HG02973 (cell line): ENCODE data around the gene MYO7B.

Experiments used
- ATAC-seq: cut with Tn5 transposase; IDR thresholded peaks from one replicate; pipeline ENCODE4 v1.9.1; 2021; ENCODE audit warnings: moderate library complexity; ENCODE audit not compliant: unreplicated experiment

The MYO7B gene

GRCh38 chr2:127572841-127573240 is 37.4 kb downstream of the MYO7B start:
- ATAC-seq, result no peak

GRCh38 chr2:127573298-127573697 is 37.8 kb downstream of the MYO7B start:
- ATAC-seq, result no peak

DNA sequence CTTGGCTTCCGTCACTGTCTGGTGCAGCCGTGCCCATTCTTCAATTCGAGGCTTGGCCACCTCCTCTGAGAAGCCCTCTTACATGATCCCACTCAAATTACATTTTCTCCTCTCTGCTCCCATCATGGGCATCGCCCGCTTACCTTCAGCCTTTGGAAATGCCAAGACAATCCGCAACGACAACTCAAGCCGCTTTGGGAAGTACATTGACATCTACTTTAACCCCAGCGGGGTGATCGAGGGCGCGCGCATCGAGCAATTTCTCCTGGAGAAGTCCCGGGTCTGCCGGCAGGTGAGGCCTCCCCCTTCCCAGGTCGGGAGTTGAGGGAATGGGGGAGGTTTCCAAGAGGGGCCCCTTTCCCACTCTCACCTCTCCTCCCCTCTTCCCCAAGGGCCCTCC is 38.3 kb downstream of the MYO7B start:
- ATAC-seq, result no peak

GRCh38 chr2:127574656-127575055 is 39.2 kb downstream of the MYO7B start:
- no peak for ATAC-seq

- no peak for ATAC-seq
These were observed 39.8 kb downstream of the MYO7B start for GRCh38 chr2:127575185-127575765.

- ATAC-seq, result no peak
These were observed 40.5 kb downstream of the MYO7B start for GRCh38 chr2:127575941-127576432.

DNA sequence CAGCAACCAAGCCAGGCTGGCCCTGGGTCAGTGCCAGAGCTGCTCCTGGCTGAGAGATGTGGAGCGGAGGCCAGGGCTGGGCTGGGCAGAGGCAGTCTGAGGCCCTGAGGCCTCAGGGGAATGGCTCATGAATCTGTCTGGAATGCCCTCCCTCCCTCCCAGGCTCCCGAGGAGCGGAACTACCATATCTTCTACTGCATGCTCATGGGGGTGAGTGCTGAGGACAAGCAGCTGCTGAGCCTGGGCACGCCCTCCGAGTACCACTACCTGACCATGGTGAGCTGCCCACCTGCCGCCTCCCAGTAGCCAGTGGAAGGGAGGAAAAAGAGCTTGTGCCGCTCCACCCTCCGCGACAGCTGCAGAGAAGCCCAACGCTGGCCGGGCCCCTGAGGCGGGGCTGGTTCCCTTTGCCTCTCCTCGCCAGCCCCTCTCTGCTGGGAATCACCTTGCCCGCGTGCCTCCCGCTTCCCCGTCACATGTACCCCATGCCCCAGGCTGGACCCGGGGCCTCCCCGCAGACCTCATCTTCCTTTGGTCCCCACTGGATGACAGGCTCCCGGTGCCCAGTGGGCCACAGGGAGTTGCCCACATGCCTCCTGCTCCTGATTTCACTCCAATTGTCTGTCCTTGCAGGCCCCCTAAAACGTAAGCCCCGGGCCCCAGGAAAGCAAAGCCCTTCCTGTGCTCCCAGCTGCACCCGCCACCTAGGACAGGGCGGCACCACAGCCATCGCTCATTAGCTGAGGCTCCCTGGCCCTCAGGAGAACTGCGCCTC is 41.1 kb downstream of the MYO7B start:
- ATAC-seq, result no peak

DNA sequence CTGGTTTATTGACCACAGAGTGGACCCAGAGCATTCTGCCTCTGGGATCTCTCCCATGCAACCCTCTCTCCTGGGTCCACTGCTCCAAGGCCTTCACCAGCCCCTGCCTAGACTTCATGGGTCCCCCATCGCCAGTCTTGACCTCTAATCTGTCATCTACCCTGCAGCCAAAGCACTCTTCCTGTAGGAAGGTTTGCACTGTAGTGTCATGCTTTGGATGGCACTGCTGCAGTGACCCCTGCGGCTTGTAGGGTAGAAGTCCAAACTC is 41.7 kb downstream of the MYO7B start:
- ATAC-seq, result no peak

- no peak for ATAC-seq
These were observed 42.0 kb downstream of the MYO7B start for GRCh38 chr2:127577503-127577902.

- ATAC-seq, result no peak
These were observed 42.5 kb downstream of the MYO7B start for GRCh38 chr2:127577973-127578372.

DNA sequence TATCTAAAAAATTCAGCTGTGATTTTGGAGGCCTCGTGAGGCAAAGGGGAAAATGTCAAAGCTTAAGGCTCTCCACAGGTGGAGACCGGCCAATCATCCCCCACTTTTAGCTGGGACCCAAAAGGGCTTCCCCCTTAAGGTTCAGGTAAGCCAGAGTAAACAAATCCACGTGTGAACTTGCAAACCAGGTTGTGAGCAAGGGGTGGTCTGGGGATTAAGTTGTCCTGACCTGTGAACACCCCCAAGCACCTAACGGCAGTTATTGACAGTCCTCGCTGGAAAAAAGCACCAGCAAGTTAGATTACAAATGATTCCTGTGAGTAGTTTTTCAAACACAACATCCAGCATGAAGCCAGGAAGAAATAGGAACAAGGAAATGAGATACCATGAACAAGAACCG is 42.9 kb downstream of the MYO7B start:
- ATAC-seq, result no peak

DNA sequence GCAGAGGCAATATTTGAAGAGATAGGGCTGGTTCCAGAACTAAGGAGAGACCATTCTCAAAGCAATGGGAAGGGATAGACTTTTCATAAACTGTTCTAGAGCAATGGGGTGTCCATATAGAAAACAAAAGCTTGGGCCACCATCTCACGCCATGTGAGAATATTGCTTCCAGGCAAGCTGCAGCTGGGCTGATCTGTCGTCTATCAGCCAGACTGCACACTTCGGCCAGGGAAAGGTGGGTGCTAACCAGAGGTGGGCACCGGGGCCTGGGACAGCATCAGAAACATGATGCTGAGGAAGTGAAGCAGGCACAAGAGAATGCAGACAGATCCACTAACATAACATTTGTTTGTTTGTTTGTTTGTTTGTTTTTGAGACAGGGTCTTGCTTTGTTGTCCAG is 43.7 kb downstream of the MYO7B start:
- no peak for ATAC-seq

DNA sequence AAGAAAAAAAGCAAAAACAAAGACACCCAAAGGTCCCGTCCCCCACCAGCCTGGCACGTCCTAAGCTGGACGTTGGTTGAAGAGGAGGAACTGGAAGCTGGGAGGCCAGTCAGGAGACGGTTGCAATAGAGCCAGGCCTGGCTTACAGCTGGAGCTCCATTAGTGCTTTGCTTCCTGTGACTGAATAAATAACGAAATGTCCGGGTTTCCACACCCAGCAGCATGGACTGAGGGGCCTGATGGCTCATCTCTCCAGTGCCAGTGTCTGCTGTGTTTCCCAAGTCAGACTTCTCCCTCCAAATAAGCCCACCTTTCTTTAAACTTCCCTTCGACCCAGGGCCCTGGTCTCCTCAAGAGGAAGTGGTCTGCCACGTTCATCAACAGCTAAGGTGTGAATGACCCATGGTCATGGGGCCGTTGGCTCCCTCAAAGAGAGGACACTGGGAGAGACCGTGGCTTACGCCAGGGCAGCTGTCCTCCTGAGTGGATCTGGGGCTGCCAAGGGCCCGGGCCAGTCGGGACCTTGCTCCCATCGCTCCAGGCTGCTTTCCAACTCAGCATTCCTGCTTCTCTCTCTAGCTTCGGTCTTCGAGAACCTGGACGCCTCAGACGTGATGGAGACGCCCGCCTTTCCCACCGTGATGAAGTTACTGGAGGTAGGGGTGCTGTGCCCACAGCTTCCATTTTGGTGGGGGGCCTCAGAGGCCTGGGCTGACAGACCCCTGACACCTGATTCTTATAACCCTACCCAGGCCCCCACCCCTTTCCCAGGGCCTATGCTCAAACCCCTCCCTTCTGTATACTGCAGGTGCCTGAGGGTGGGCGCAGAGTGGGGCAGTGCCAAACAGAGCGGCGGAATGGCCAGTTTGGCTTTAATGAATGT is 44.9 kb downstream of the MYO7B start:
- ATAC-seq, result no peak

GRCh38 chr2:127581050-127581345 is 45.5 kb downstream of the MYO7B start:
- no peak for ATAC-seq

DNA sequence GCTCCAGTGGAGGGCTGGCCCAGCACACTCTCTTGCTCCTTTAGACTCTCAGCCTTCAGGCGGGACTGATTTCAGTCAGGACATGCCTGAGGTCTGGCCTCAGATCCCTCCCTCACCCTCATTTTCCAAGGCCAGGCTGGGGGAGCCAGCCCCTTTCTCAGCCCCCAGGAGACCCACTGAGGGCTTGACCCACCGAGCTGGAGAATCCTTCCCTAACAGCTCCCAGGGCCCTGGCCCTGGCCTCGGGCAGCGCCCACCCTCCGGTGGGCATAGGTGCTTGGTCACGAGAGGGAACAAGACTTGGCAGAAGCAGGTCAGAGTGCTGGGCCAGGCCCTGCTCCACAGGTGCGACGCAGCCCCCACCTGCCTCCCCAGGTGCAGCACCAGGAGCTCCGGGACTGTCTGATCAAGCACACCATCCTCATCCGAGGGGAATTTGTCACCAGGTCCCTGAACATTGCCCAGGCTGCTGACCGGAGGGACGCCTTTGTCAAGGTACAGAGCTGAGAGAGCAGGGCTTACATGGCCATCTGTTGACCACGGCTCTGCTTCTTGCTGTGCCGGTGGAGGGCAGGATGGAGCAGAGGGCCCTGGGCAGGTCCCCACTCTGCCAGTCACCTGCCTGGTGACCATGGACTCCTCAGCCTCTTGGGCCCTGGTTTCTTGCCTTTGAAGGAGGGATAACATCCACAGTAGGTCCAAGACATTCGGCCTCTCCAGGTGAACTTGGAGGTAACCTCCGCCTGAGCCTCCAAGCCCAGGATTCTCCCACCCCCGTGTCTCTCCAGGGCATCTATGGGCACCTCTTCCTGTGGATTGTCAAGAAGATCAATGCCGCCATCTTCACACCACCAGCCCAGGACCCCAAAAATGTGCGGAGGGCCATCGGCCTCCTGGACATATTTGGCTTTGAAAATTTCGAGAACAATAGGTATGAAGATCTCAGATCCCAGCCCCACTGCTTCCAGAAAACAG is 46.3 kb downstream of the MYO7B start:
- ATAC-seq, result no peak

GRCh38 chr2:127582863-127583861 is 47.7 kb downstream of the MYO7B start:
- ATAC-seq, result no peak

- no peak for ATAC-seq
These were observed 48.6 kb downstream of the MYO7B start for GRCh38 chr2:127584047-127584446.

GRCh38 chr2:127584516-127585033 is 49.1 kb downstream of the MYO7B start:
- ATAC-seq, result no peak

- ATAC-seq, result no peak
These were observed 49.9 kb downstream of the MYO7B start for GRCh38 chr2:127585270-127585807.
